ENCODE measurements around the gene MN1.
A peak's percentile ranks its signal among the peaks of the same experiment; 100 is the strongest.
"Not testable (repeated sequence)": the region's sequence is repeated elsewhere in the genome, so short reads cannot be mapped to it uniquely, and the experiment has no call there.

Gene MN1

GRCh38 chr22:27761665-27762064 lies 39.9 kb downstream of the MN1 start:
- no peak for DNase-seq (ENCODE audit: low spot score)

DNA sequence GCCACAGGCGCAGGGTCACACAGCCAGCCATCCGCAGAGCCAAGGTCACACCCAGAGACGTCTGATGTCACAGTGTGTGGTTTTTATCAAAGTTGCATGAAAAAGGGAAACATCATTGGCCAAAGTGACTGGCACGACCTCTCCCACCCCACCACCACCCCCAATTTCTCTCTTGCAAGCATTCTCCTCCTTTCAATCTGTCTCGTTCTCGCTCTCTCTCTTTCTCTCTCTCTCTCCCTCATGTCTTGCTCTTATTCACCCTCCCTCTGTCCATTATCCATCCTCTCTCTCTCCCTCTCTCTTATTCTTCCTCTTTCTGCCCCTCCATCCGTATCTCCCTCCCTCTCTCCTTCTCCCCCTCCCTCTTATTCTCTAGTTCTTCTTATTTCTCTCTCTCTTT lies 40.6 kb downstream of the MN1 start:
- no peak for DNase-seq (ENCODE audit: low spot score)

- no peak for DNase-seq (ENCODE audit: low spot score)
These were observed 41.1 kb downstream of the MN1 start for GRCh38 chr22:27760474-27760873.

GRCh38 chr22:27757928-27758525 lies 43.5 kb downstream of the MN1 start:
- DNase-seq (ENCODE audit: low spot score) = no peak

- DNase-seq (ENCODE audit: low spot score) = no peak
These were observed 45.3 kb downstream of the MN1 start for GRCh38 chr22:27756212-27756660.

- no peak for DNase-seq (ENCODE audit: low spot score)
These were observed 45.9 kb downstream of the MN1 start for GRCh38 chr22:27755521-27756211.

DNA sequence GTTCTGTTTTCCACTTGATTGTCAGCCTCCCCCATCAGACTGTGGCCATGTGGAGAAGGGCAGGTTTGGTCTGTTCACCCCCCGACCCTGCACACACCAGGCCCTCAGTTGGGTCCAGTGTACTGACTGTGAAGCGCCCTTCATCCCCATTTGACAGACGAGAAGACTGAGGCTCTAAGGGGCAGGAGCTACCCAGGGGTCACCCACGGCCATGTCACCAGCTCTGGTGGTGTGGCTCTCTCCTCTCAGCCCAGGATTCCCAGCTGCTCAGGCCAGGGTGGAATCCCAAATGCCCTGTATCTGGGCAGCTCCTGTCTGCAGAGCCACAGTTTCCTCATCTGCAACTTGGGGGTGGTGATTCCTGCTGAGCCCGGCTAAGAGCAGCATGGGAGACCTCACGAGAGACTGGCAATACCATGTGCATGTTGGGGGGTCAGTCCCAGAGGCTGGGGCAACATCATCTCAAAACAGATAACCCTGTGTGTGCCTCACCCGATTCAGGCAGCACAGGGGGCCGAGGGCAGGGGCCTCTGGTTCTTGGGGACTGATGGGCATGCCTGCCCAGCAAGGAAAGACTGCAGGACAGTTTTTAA lies 46.6 kb downstream of the MN1 start:
- no peak for DNase-seq (ENCODE audit: low spot score)

DNA sequence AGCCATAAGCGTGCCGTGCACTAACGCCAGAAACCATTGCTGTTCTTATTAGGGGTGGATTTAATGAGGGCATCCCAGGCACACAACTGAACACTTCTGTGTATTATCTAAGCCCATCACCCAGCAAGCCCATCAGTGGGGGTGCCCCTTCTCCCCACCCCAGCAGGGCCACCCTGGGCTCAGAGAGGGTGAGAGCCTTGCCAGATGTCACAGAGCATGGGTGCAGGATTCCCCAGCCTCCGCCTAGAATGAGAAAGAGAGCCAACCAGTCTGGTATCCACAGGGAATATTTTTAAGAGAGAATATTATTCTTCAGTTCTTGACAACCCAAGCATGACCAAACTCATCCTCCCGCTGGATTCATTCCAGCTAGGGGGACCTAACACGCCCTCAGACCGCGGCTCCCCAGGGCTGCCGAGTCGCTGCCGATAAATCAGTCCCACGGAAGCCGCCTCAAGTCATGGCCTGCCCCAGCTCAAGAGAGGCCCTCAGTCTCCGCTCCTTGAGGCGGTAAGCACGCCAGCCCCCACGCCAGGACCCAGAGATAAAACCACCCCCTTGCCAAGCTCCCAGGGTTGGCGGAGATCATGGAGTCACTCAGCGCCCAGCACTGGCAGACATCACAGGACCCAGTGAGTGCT lies 47.2 kb downstream of the MN1 start:
- DNase-seq (ENCODE audit: low spot score) = no peak

- DNase-seq (ENCODE audit: low spot score) = no peak
These were observed 48.8 kb downstream of the MN1 start for GRCh38 chr22:27752771-27753170.

DNA sequence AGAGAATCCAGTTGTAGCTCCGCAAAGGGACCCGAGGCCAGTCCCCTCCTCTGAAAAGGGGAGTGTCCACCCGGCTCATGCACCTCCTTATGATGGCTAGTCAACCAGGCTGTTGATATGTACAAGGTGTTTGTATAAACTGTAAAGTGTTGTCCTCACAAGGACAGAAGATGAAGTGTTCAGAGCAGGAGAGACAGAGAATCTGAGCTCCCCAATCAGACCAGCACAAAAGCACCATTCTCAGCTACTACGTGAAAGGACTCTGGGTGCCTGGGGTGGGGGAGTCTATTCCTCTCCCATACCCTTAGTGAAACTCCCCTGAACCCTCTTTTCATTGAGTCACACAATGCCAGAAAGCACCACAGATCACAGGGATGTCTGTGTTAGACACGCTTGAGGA lies 49.4 kb downstream of the MN1 start:
- no peak for DNase-seq (ENCODE audit: low spot score)

- no peak for DNase-seq (ENCODE audit: low spot score)
These were observed 50.1 kb downstream of the MN1 start for GRCh38 chr22:27751277-27752070.

- no peak for DNase-seq (ENCODE audit: low spot score)
These were observed 50.8 kb downstream of the MN1 start for GRCh38 chr22:27750584-27751265.

DNA sequence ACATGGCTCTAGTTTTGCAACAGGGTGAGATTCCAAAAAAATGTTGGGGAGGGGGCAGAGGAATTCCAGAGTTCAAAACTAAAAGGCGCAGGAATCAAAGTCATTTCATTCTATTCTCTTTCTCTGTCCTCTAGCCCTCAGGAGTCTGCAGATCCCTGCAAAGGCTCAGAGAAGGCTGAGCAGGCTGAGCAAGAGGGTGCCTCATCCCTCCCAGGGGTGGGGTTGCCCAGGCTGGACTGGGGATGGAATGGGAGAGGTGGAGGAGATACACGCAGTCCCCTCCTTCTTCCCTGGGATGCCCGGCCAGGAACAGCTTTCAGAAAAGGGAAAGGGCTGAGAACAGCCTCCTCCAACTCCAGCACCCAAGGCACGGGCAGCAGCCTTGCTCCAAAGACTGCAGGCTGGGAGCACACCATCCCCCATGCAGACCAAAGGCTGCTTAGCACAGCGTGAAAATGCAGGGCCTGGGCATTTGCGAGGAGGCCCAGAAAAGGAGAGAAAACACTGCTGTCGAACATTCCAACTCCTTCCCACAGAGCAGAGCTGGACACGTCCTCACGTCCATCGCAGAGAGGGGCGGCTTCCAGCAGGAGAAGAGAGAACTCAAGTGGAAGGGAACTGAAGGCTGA lies 51.8 kb downstream of the MN1 start:
- peak; percentile 26 for DNase-seq (ENCODE audit: low spot score)

- no peak for DNase-seq (ENCODE audit: low spot score)
These were observed 52.8 kb downstream of the MN1 start for GRCh38 chr22:27748751-27749191.

DNA sequence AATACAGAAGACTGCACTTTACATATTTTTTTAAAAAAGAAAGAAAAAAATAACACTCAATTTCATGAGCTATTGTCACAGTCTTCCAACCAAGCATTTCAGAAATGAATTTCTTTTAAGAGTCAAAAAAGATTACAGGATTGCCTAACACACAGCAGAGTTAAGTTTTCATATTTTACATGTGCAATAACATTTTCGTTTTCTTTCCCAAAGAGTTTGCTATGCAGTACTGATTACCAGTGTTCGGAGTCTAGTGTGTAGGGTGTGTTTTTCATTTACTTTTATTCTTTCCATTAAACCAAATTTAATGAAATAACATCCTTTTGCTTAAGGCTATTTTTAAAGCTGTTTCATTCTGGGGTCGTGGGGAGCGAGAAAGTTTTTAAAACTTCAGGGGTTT lies 53.2 kb downstream of the MN1 start:
- no peak for DNase-seq (ENCODE audit: low spot score)

- no peak for DNase-seq (ENCODE audit: low spot score)
These were observed 53.9 kb downstream of the MN1 start for GRCh38 chr22:27747396-27748221.

DNA sequence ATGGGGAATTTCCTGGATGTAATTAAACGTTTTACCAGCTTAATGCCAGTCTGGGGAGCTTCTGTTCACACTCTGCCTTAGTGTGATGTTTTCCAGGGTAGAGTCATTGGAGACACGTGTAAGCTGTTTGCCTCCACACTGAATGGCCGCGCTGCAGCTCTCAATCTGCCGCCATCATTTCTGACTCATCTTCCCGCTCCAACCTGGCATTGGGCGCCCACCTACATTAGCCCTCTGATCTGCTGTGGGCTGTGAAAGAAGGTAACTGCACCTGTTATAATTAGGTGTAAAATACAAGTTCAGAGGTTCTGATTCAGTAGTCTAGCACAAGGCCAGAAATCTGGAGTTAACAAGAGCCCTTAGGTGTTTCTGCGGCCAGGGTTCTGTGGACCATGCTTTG lies 54.6 kb downstream of the MN1 start:
- no peak for DNase-seq (ENCODE audit: low spot score)

DNA sequence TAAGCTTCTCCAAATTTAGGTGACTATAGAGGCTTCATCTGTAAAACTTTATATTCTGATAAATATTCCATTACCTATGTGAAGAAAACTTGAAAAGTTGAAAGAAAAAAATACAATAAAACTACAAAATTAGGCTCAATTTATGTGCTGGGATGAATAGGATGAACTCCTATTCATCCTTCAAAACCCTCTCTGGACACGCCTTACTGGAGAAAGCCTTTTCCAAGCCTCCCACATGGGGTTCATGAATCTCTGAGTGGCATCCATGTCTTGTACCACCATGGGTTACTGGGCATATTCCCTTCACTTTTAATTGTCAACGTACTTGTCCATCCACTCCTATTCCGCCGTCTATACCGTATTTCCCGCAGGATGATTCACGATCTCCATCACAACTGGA lies 55.7 kb downstream of the MN1 start:
- DNase-seq (ENCODE audit: low spot score) = no peak

GRCh38 chr22:27745154-27745553 lies 56.4 kb downstream of the MN1 start:
- no peak for DNase-seq (ENCODE audit: low spot score)

DNA sequence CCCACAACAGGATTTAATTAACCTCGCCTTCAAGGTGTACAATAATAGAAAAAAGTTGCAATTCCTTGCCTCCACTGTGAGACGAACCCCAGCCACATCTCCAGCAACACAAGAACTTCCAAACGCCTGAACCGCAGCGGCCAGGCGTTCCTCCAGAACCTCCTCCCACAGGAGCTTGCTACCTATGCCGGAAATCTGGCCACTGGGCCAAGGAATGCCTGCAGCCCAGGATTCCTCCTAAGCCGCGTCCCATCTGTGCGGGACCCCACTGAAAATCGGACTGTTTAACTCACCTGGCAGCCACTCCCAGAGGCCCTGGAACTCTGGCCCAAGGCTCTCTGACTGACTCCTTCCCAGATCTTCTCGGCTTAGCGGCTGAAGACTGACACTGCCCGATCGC lies 57.5 kb downstream of the MN1 start:
- DNase-seq (ENCODE audit: low spot score) = not testable (repeated sequence)

All from globus pallidus (tissue), 1 donor.